Embryonic facial prominence (tissue), 1 donor: ENCODE measurements around the gene SGSH.
A peak's percentile ranks its signal among the peaks of the same experiment; 100 is the strongest.
"Not testable (repeated sequence)": the region's sequence is repeated elsewhere in the genome, so short reads cannot be mapped to it uniquely, and the experiment has no call there.

ENCODE experiments used
- DNase-seq: peaks from one replicate; pipeline ENCODE4 v3.0.0-alpha.2; 2016; ENCODE audit errors: extremely low spot score

Gene SGSH

DNA sequence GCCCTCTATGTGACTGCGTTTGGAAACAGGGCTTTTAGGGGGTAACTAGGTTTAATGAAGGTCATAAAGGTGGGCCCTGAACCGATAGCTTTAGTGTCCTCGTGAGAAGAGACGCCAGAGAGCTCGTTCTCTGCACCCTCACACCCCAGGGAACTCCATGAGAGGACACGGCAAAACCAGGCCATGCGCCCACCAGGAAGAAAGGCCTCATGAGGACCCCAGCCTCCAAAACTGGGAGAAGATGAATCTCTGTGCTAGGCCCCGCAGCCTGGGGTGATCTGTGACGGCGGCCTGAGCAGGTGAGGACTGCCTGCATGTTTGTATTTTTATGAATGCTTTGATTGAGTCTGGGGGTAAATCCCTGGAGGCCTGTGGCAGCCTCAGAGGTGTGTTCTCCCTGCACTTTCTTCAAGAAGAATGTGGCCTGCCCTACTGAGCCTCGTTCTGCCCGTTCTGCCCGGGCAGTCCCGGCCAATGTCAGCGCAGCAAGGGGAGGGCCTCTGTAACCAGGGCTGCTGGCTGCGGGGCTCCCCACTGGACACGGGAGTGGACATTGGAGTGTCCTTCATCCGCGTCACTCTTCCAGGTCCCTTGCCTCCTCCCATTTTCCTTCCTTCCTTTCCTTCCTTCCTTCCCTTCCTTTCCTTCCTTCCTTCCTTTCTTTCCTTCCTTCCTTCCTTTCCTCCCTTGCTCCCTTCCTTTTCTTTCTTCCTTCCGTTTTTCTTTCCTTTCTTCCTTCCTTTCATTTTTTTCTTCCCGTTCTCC, 33.7 kb upstream of the SGSH start:
- DNase-seq = no peak

DNA sequence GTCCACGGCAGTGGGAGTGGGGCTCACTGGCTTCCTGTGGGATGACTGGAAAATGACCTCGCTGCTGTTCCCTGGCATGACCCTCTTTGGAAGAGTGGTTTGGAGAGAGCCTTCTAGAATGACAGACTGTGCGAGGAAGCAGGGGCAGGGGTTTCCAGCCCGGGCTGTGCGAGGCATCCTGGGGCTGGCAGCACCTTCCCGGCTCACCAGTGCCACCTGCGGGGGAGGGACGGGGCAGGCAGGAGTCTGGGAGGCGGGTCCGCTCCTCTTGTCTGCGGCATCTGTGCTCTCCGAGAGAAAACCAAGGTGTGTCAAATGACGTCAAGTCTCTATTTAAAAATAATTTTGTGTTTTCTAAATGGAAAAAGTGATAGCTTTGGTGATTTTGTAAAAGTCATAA, 32.7 kb upstream of the SGSH start:
- peak; percentile 21 for DNase-seq

DNA sequence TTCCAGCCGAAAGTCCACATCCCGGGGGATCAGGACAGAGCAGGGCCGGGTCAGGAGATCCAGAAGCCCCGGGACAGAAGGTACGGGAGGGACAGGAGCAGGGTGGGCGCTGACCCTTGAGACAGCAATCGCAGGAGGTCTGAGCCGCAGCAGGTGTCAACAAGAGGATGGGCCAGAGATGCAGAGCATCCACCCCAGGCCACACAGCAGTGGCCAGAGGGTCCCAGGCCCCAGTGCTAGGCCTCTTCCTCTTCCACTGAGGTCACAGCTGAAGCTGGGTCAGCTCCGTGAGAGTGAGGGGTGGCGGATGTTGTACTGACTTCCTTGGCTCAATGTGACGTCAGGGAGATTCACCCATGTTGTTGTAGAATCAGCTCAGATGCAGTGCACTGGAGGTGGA, 31.8 kb upstream of the SGSH start:
- DNase-seq = no peak

DNA sequence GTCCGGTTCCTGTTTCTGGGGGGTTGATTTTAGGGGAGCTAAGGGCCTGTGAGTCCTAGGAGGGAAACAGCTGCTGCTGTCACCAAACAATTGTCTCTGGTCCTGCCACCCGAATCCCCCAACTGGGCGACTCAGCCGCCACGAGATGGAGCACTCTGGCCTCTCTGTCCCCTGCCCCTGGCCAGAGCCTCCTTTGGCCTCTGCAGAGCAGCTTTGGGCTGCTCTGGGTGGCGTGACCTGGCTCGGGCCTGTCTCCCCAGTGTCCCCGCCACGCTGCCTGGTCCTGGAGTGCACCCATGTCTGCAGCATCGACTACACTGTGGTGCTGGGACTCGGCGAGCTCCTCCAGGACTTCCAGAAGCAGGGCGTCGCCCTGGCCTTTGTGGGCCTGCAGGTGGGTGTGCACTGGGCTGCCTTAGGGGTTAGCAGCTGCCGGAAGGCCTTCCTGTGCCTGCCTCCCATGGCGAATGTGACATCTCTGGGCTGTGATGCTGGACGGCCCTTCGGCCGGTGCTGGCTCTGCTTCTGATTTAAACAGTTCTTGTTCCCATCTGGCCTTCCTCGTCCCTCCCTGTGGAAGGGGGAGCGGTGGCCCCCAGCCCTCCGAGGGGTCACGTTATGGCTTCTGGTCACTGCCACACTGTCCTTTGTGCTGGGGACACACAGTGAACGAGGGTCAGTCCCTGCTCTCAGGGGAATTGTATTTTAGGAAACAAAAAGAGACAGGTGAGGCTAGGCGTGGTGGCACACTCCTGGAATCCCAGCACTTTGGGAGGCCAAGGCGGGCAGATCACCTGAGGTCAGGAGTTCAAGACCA, 29.0 kb upstream of the SGSH start:
- no peak for DNase-seq

DNA sequence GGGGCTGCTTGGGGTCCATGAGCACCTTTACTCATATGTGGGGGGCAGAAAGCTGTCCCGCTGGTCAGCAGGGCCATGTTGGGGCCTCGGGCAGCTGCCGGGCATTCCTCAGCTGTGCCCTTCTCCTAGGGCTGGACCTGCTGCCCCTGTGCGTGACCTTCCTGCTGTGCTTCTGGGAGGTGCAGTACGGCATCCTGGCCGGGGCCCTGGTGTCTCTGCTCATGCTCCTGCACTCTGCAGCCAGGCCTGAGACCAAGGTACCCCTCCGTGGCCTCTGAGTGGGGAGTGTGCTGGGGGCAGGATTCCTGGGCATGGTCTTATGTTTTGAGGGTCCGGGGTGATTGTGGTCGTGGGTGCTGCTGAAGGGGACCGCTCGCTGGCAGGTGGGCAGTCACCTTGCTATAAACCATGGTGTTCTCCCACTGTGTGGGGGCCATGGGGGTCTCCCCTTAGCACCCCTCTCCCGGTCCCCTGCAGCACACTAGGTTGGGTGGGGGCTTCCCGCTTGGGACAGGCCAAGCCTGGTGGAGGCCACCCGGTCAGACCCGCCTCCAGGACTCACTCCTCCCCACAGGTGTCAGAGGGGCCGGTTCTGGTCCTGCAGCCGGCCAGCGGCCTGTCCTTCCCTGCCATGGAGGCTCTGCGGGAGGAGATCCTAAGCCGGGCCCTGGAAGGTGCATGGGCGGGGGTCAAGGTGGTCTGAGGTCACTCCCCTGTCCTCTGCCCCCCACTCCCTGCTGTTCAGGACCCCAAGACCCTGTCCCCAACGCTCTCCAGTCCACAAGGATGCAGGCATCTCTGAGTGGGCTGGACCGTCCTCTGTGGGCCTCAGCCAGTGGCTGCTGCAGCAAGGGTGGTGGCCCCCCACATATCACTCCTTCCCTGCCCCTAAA, 28.1 kb upstream of the SGSH start:
- no peak for DNase-seq

DNA sequence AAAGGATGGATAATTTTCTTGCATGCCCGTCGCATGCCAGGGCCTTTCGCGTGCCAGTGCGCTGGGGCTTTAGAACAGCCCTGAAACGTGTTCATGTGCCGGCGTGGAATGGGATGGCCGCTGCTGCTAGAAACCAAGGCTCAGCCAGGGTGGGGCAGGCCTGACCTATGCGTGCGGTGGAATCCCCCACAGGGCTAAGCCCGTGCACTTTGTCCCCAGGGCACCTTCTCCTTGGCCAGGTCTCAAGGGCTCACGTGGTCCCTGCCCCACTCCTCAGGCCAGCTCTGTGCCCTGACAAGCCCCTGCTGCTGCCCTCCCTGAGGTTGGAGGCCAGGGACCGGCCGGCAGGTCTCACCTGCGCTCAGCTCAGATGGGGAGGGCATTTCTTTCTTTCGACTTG, 27.4 kb upstream of the SGSH start:
- DNase-seq = no peak

DNA sequence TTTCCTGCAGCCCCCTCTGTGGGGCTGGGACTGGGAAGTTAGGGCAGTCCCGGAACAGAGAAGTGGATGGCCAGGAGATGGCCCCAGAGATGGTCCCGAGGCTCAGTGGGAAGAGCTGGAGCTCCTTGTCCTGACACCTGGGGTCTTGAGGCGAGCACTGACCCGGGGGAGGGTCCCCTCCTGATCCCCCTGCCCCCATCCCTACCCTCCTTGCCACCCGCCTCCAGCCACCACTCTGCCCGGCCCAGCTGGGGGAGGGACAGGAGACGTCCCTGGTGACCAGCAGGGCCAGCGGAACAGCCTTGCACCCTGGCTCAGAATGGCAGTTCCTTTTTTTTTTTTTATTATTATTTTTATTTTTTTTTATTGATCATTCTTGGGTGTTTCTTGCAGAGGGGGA, 26.6 kb upstream of the SGSH start:
- DNase-seq = no peak

DNA sequence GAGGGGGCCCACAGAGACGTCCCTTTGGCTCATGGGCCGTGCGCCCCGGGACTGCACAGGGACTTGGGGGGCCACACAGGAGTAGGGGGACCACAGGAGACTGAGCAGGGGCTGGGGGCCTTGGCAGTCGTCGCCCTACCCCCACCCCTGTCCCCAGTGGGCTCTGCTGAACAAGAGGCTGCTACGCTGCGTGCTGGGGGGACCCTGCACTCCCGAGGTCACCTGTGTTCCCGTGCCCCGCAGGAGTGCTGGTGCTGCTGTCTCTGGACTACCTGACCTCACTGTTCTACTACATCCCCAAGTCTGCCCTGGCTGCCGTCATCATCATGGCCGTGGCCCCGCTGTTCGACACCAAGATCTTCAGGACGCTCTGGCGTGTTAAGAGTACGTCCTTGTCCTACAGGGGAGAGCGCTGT, 26.1 kb upstream of the SGSH start:
- no peak for DNase-seq

DNA sequence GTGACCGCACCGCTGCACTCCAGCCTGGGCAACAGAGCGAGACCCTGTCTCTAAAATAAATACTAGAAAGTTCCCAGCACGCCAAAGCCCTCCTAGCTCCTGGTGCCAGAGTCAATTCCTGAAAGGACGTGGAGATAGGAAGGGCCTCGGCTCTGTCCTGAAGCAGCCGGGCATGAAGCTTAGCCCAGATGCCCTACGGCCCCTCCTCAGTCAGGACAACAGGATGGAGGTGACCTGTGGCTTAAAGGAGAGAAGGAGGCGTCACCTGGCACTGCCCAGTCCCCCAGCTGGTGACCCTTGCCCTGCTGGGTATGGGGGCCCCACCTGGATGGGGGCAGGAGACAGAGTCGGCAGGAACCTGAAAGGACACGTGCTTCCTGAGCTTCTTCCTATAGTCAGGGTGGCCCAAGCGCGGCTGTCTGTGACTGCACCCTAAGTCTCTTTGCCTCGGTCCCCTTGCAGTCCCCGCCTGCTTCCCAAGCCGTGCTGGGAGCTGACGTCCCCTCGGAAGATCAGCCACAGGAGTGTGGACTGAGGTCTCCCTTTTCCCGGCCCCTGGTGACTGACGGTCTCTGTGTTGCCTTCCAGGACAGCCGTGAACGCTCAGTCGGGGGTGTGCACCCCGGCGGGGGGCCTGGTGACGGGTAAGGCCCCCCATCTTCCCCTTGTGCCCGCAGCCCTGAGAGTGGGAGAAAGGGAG, 25.6 kb upstream of the SGSH start:
- DNase-seq = no peak

DNA sequence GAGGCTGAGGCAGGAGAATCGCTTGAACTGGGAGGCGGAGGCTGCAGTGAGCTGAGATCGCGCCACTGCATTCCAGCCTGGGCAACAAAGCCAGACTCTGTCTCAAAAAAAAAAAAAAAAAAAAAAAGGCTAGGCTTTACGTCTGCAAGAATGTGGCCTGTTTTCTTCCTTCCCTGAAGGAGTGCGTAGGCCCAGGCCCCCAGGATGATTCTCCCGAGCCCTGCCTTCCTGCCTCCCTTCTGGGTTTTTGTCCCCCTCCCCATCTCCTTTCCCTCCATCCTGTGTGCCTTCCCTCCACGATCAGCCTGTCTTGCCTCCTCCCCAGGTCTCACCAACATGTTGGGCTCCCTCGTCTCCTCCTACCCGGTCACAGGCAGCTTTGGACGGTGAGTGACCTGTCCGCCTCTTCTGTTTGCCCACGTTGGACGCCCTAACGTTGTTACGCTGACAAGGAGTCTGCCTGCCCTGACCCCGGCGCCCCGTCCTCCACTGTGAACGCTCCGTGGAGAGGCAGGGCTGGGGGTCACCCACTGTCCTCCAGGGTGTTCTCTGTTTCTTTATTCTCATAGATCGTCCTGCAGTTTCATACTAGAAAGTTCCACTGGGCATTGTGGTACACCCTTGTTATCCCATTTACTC, 24.9 kb upstream of the SGSH start:
- DNase-seq = no peak

DNA sequence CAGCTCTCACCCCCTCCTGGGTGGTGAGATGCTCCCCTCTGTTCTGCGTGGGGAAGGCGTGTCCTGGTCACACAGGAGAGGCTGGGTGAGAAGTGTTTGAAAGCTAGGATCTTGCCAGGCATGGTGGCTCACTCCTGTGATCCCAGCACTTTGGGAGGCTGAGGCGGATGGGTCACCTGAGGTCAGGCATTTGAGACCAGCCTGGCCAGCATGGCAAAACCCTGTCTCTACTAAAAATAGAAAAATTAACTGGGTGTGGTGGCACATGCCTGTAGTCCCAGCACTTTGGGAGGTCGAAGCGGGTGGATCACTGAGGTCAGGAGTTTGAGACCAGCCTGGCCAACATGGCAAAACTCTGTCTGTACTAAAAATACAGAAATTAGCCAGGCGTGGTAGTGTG, 24.3 kb upstream of the SGSH start:
- DNase-seq = not testable (repeated sequence)

DNA sequence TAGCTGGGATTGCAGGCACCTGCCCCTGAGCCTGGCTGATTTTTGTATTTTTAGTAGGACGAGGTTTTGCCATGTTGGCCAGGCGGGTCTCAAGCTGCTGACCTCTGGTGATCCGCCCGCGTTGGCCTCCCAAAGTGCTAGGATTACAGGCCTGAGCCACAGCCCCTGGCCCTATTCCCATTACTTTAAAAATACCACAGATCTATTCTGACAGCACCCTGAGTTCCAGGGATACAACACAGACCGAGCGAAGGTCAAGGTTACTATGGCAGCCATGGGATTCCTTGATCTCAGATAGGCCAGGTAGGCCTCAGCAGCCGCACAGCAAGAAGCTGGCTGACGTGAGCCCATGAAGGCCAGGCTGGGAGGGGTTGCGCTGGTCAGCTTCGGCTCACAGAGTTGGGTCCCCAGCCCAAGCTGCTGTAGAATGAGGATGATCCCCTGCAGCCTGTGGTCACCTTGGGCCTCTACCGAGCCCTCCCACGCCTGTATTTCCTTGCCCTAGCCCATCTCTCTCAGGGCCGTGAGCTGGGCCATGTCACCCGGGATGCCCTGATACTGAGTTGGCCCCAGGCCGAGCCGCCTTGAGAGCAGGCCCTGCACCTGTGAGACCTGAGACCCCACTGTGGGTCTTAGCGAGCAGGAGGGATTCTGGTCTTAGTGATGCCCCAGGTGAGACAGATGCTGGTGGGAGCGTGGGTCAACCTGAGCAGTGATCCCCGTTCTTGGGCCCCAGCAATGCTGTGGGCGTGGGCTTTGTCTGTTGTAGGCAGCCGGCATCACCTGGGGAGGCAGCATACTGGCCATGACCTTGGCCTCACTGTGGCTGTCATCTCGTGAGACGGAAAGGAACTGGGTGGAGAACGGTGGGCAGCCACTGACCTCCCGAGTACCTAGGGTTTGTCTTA, 23.6 kb upstream of the SGSH start:
- DNase-seq = no peak

DNA sequence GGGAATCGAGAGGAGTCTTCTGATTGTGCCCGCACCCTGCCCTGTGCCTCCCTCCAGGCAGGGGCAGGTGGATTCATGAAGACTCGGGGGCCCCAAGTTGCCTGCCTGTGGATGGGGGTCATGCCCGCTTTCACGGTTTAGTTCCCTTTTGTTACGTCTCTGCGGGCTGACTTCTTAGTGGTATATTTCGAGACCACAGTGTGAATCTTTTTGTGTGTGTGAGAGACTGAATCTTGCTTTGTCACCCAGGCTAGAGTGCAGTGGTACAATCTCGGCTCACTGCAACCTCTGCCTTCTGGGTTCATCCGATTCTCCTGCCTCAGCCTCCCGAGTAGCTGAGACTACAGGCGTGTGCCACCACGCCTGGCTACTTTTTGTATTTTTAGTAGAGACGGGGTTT, 22.4 kb upstream of the SGSH start:
- DNase-seq = no peak

DNA sequence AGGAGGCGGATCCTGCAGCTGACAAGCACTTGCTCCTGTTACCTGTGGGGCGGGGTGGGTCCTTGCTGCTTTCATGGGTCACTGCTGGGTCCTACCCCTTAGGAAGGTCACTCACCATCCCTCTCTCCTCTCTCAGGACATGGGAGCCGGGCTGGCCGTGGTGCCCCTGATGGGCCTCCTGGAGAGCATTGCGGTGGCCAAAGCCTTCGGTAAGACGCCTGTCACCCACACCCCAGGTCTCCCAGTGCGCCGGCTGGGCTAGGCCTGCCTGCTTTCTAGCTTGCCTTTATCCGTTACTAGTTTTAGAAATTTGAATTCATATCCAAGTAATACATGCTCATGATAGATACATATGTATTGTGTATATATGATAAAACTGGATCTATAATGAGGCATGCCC, 17.3 kb upstream of the SGSH start:
- no peak for DNase-seq

DNA sequence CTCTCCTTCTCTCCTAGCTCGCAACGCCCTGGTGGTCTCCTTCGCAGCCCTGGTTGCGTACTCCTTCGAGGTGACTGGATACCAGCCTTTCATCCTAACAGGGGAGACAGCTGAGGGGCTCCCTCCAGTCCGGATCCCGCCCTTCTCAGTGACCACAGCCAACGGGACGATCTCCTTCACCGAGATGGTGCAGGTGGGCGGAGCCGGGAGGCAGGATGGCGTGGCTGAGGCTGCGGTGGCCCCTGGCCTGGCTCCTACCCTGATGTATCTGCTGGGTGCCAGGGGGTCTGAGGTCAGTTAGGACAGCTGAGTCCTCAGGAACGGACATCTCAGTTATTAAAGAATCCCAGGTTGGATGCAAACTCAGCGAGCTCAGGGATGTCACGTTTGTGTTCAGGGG, 16.8 kb upstream of the SGSH start:
- DNase-seq = no peak

DNA sequence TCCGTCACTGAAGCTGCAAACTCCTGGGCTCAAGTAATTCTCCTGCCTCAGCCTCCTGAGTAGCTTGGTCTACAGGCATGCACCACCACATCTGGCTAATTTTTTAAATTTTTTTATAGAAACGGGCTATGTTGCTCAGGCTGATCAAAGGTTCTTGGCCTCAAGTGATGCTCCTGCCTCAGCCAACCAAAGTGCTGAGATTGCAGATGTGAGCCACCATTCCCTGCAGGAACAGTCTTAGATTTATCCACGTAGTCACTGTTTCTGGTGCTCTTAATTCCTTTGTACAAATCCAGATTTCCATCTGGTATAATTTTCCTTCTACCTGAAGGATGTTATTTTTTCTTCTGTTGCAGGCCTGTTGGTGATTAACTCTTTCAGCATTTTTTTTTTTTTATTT, 13.1 kb upstream of the SGSH start:
- no peak for DNase-seq

DNA sequence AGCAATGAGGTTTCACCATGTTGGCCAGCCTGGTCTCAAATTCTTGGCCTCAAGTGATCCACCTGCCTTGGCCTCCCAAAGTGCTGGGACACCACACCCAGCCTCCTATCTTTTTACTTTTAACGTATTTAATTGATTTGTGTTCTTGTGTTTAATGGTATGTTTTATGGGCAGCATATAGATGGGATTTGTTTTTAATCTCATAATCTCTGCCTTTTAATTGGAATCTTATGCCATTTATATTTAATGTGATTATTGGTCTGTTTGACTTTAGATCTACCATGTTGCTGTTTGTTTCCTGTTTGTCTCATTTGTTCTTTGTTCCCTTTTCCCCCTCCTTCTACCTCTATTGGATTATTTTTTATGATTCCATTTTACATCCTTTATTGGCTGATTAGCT, 12.3 kb upstream of the SGSH start:
- DNase-seq = no peak

DNA sequence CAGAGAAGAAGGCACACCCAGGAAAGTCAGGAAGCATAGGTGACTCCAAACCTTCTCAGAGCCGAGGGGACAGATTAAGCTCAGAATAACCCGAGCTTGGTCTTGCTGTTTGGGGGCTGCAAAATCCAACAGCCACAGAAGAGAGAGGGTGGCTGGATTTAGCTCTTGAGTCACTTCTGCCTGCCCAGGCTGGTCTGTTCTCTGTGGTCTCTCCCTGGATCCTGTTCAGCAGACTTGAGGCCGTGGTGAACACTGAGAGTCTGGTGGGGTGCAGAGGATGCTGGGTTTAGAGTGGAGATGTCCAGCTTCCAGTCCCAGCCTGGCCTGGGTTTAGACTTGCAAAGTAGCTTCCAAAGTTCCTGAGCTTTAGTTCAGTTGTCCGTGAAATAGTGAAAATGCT, 8.9 kb upstream of the SGSH start:
- no peak for DNase-seq

DNA sequence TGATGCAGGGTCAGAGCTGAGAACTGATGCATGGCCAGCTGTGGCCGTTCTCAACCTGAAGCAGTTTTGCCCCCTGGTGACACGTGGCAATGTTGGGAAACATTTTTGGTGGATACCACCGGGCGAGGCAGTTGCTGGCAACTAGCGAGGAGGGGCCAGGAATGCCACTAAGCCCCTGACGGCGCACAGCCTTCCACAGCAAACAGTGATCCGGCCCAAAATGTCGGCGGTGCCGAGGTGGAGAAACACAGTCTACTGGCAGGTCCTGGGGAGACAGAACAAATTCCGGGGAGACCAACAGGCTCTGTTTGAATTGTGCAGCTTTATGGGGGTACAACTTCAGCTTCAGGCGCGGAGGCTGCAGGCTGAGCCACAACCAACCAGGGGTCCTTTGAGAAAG, 8.3 kb upstream of the SGSH start:
- no peak for DNase-seq

DNA sequence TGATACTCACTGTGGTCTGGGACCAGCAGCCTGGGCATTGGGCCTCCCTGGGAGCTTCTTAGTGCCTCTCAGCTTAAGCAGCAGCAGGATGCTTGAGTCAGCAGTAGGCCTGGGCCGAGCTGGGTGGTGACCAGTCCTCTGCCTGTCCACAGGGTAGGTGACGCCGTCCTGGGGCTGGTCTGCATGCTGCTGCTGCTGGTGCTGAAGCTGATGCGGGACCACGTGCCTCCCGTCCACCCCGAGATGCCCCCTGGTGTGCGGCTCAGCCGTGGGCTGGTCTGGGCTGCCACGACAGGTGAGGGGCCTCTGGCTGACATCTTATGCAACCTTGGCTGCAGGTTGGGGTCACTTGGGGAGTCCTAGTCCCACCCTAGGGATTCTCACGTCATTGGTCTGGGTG, 7.5 kb upstream of the SGSH start:
- no peak for DNase-seq
